K562 (cell line): ENCODE results near the gene EBNA1BP2. TPM values are rescaled to one million over a fixed set of nuclear protein-coding genes. Genes with fewer than 3 reads are reported as not detected.

Experiments
- ATAC-seq: fragments of 200-7000 bp; cut with Tn5 transposase; 3 replicates; pipeline ENCODE4 v1.9.1; 2020; ENCODE audit warnings: moderate library complexity
- BruUV-seq: library from RNA; stranded (reverse); fragments of 400-500 nt; replicated peaks from 2 replicates; lab custom pipeline; 2021; lab: Mats Ljungman, UMichigan
- CTCF ChIA-PET: fragments of 300-600 bp; formaldehyde crosslinking; extraction: SDS; loops from one replicate; lab custom pipeline; 2021; ENCODE audit warnings: low intra/inter-chr PET ratio; lab: Yijun Ruan, JAX
- POLR2A ChIA-PET: fragments of 300-600, 350-650 bp; sonication (Branson Sonifier 250); formaldehyde crosslinking; extraction: SDS; loops from one replicate; lab custom pipeline; 2021; ENCODE audit warnings: antibody characterized with exemption, inconsistent platforms; lab: Yijun Ruan, JAX
- DNase-seq, 4 experiments: peaks; one replicate each; pipeline versions ENCODE4 v3.0.0 to v3.0.0-alpha.2; 2011 to 2018; ENCODE audit warnings: low spot score in 3 of 4, mixed read lengths in 3 of 4; ENCODE audit errors: extremely low read depth in 1 of 4
- FAIRE-seq: peaks from 2 replicates; lab custom pipeline; 2011; peaks lifted over from hg19 to GRCh38; lab: Jason Lieb, UNC
- H2AFZ ChIP-seq: 2 replicates; pipeline ENCODE4 v1.6.0; 2011; ENCODE audit warnings: low read depth, low read length, control low read depth, inconsistent platforms
- H3K27ac ChIP-seq: fragments of 200-600 bp; 3 replicates; pipeline ENCODE4 v1.8.0; 2011; ENCODE audit warnings: low read depth, mild to moderate bottlenecking, control low read depth, inconsistent platforms, low read length, moderate library complexity, mixed read lengths; ENCODE audit errors: extremely low read depth
- H3K27me3 ChIP-seq, 2 experiments: fragments of 300-600 bp in 1 of 2; 2 replicates in 1 of 2; 3 replicates in 1 of 2; pipeline versions ENCODE4 v1.6.0 to v1.8.0; 2011; ENCODE audit warnings: inconsistent platforms in 2 of 2, low read length in 2 of 2, mild to moderate bottlenecking in 1 of 2, mixed read lengths in 1 of 2, moderate library complexity in 1 of 2; ENCODE audit not compliant: control insufficient read depth in 2 of 2, insufficient read depth in 2 of 2
- H3K36me3 ChIP-seq: fragments of 300-600 bp; 3 replicates; pipeline ENCODE4 v1.8.0; 2011; ENCODE audit warnings: mild to moderate bottlenecking, low read length, inconsistent platforms; ENCODE audit not compliant: control insufficient read depth, insufficient read depth
- H3K4me1 ChIP-seq, 2 experiments: fragments of 200-600 bp in 1 of 2; replicated peaks in 1 of 2; 2 replicates in 1 of 2; 3 replicates in 1 of 2; pipeline versions ENCODE4 v1.5.1 to v1.8.0; 2011; ENCODE audit warnings: inconsistent platforms in 2 of 2, low read length in 2 of 2, mild to moderate bottlenecking in 1 of 2, mixed read lengths in 1 of 2, moderate library complexity in 1 of 2; ENCODE audit not compliant: control insufficient read depth in 2 of 2, insufficient read depth in 2 of 2
- H3K4me2 ChIP-seq: 2 replicates; pipeline ENCODE4 v1.6.1; 2011; ENCODE audit warnings: low read length, control low read depth, inconsistent platforms, mixed read lengths; ENCODE audit not compliant: insufficient read depth
- H3K4me3 ChIP-seq: fragments of 200-600 bp; sonication (generic), shearing (Covaris generic); 2 replicates; pipeline ENCODE4 v1.5.1; 2016; ENCODE audit warnings: control low read depth, inconsistent platforms
- H3K79me2 ChIP-seq: fragments of 200-600 bp; 3 replicates; pipeline ENCODE4 v1.8.0; 2011; ENCODE audit warnings: low read length, inconsistent platforms; ENCODE audit not compliant: control insufficient read depth, insufficient read depth
- H3K9ac ChIP-seq, 2 experiments: 2 replicates each; pipeline versions ENCODE4 v1.6.0 to v1.6.1; 2011; ENCODE audit warnings: low read depth in 2 of 2, low read length in 2 of 2, control low read depth in 1 of 2, inconsistent platforms in 1 of 2, mild to moderate bottlenecking in 1 of 2, mixed read lengths in 1 of 2; ENCODE audit not compliant: insufficient read depth in 1 of 2
- H3K9me1 ChIP-seq: one replicate; pipeline ENCODE4 v1.6.0; 2011; ENCODE audit warnings: inconsistent platforms, mild to moderate bottlenecking, low read length, moderate library complexity; ENCODE audit not compliant: control insufficient read depth, insufficient read depth
- H3K9me3 ChIP-seq: replicated peaks from 2 replicates; pipeline ENCODE4 v1.5.1; 2011; ENCODE audit warnings: low read depth, low read length, inconsistent platforms; ENCODE audit not compliant: control insufficient read depth, insufficient read depth
- H4K20me1 ChIP-seq: replicated peaks from 2 replicates; pipeline ENCODE4 v1.6.1; 2011; ENCODE audit warnings: low read length, inconsistent platforms, mixed read lengths; ENCODE audit not compliant: control insufficient read depth, insufficient read depth
- SMC3 ChIP-seq: conservative IDR thresholded peaks from 2 replicates; pipeline ENCODE4 v1.6.1; 2011; ENCODE audit warnings: low read depth, low read length, improper control_type of control experiment; ENCODE audit not compliant: insufficient read depth
- SRSF1 ChIP-seq: fragments of 200-400 bp; formaldehyde crosslinking; IDR thresholded peaks from 2 replicates; pipeline ENCODE4 v1.6.1; 2017; ENCODE audit warnings: mild to moderate bottlenecking, low read depth, low read length, moderate library complexity
- ZNF232 ChIP-seq: sonication (generic); formaldehyde crosslinking; IDR thresholded peaks from 2 replicates; pipeline ENCODE4 v1.8.0; 2022; ENCODE audit warnings: mild to moderate bottlenecking, missing genetic modification reagents
- WGBS: fragments of 100-300 bp; shearing (Covaris generic); methylation state at CpG from one replicate; pipeline ENCODE4 v1.1.6; 2016; ENCODE audit warnings: low coverage, mixed read lengths; ENCODE audit not compliant: insufficient coverage; ENCODE audit errors: missing lambda C conversion rate; 5-methylcytosine and 5-hydroxymethylcytosine counted together
- in situ Hi-C: fragments of 300-500 bp; cut with MboI; formaldehyde crosslinking; loops from 4 replicates; pipeline ENCODE4 v1.15.0; 2018; ENCODE audit warnings: inconsistent platforms, mixed read lengths
- intact Hi-C: fragments of 100-400 bp; cut with micrococcal nuclease; formaldehyde crosslinking; loops from 2 replicates; pipeline ENCODE4 v1.14.2; 2022
- polyA plus RNA-seq, 8 experiments: library from polyadenylated mRNA; depleted of rRNA in 4 of 8; stranded (reverse) in 5 of 8; unstranded in 3 of 8; fragments of >200 nt; fragmentation: Nextera tagmentation in 2 of 8; fragmentation: Illumina TruSeq in 1 of 8; extraction: Ambion mirVana in 2 of 8; extraction: Trizol in 1 of 8; gene quantifications; 2 replicates each; pipeline versions ENCODE4 v1.2.1 to v1.2.3, GENCODE V29; 2011 to 2014; ENCODE audit warnings: inconsistent platforms in 1 of 8, missing spikeins in 1 of 8
- total RNA-seq, 7 experiments: library from RNA; depleted of rRNA in 6 of 7; stranded (reverse); fragments of >200 nt in 6 of 7; fragmentation: Illumina TruSeq in 2 of 7; extraction: Trizol in 2 of 7; gene quantifications; 2 replicates each; pipeline versions ENCODE4 v1.2.1 to v1.2.3, GENCODE V29; 2011 to 2021; ENCODE audit warnings: low replicate concordance in 1 of 7
- TF ChIP-seq, protein P1 (sequence below), 2 experiments: fragments of 450-650 bp in 1 of 2; sonication (generic) in 1 of 2; formaldehyde crosslinking in 1 of 2; IDR thresholded peaks in 1 of 2; conservative IDR thresholded peaks in 1 of 2; 2 replicates each; pipeline versions ENCODE4 v1.6.1 to v1.8.1; 2016 to 2023; ENCODE audit warnings: mild to moderate bottlenecking in 2 of 2, moderate library complexity in 2 of 2, inconsistent platforms in 1 of 2, missing genetic modification reagents in 1 of 2

The EBNA1BP2 gene
- total and polyA plus RNA-seq, 9 of the 15 experiments (the other 6 are each of a cell fraction or from before 2014, with no cell fraction given): 95.2 to 349 (median 249) TPM

DNA sequence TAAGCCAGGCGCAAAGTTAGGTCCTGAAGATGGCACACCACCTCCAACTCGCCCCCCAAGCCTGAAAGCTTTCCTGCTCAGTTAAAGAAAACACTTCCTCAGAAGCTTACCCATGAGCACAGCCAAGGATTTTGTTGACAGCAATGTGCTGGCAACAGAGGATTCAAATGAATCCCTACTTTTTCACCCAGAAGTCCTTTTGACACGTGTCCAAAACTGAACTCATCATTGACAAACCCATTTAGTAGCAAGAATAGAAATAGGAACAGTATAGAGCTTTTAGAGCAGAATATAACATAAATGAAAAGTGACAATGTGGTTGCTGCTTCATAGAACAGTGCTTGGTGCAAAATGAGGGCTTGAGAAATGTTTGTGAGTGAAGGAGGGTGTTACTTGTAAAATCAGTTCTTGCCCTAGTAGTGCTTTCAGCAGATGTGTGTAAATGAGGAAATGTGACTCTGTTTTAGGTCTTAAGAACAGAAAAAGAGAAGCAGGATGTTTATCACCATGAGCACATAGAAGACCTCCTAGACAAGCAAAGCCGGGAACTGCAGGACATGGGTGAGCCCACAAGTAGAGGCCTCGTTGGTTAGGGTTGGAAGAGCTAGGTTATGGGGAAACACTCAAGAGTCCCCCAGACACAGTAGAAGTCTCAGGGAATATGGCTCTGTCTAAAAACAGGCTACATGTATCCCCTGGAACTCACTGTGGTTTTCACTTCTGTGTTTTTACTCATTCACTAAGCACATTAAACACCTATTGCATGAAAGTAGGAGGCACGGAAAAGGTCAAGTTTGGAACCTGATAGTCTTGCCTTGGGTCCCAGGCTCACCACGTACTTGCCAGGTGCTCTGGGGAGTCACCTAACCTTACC, 49.1 kb upstream of the EBNA1BP2 start:
- DNase-seq (no peak), FAIRE-seq (no peak), ATAC-seq (no peak)
- no TSS peak for BruUV-seq
- TF ChIP-seq, protein P1, sequence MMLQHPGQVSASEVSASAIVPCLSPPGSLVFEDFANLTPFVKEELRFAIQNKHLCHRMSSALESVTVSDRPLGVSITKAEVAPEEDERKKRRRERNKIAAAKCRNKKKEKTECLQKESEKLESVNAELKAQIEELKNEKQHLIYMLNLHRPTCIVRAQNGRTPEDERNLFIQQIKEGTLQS (IDR thresholded peaks at IDR 0.05): no peak
- TF ChIP-seq, protein P1 (CRISPR knock-in tag; conservative IDR thresholded peaks at IDR 0.05): no peak
- TF ChIP-seq SRSF1: no peak
- TF ChIP-seq ZNF232 (CRISPR knock-in tag): no peak
- TF ChIP-seq SMC3: no peak
- no peak overlapping the region for H3K4me2 ChIP-seq
- peaks cover 11% of the 10 kb centered on the region for H4K20me1 ChIP-seq
- no peak overlapping the region for H3K9ac ChIP-seq
- in situ Hi-C loops (no loop called here), intact Hi-C loops (no loop called here)
- no peaks in the 10 kb centered on the region for H3K4me1 ChIP-seq
- no peaks in the 10 kb centered on the region for H3K79me2 ChIP-seq
- no peaks in the 10 kb centered on the region for H3K9me3 ChIP-seq
- under 1% methylated on average over 7 of the region's 7 CpGs for WGBS
- H3K4me3 ChIP-seq: no peak overlapping the region
- H3K9me1 ChIP-seq: no peaks in the 10 kb centered on the region
- ChIA-PET POLR2A (interaction anchor here (0.7 to 1.4 kb wide), 3 partner anchors 8 to 120 kb away, joined by 3 to 4 read pairs (median 4); no protein-coding TSS in a partner anchor), CTCF (no interaction called here)
- H2AFZ ChIP-seq: no peak overlapping the region
- no peak overlapping the region for H3K27ac ChIP-seq
- no peaks in the 10 kb centered on the region for H3K36me3 ChIP-seq
- H3K27me3 ChIP-seq: peaks cover 44 to 63% of the 10 kb centered on the region in 2 experiments
